HCT116 (cell line): ENCODE data around the gene RNF175. TPM values are rescaled to one million over a fixed set of nuclear protein-coding genes. Genes with fewer than 3 reads are reported as not detected.

Source experiments
- ATAC-seq: fragments of 200-7000 bp; cut with Tn5 transposase; 2 replicates; pipeline ENCODE4 v1.9.1; 2020; ENCODE audit warnings: mild to moderate bottlenecking, moderate library complexity
- BruUV-seq: library from RNA; stranded (reverse); fragments of 400-500 nt; replicated peaks from 2 replicates; lab custom pipeline; 2021; lab: Mats Ljungman, UMichigan
- CTCF ChIA-PET: fragments of 300-600 bp; sonication (Branson Sonifier 250); formaldehyde crosslinking; loops from one replicate; lab custom pipeline; 2021; ENCODE audit warnings: antibody characterized with exemption; lab: Charles Lee
- POLR2A ChIA-PET: fragments of 300-600, 350-600 bp; sonication (Branson Sonifier 250); formaldehyde crosslinking; loops from one replicate; lab custom pipeline; 2021; ENCODE audit warnings: antibody characterized with exemption; lab: Charles Lee
- RAD21 ChIA-PET, 2 experiments: fragments of 300-600 bp; sonication (Branson Sonifier 250); formaldehyde crosslinking; loops; one replicate each; lab custom pipeline; 2023; ENCODE audit warnings: low total read pairs in 2 of 2; ENCODE audit not compliant: uncharacterized antibody in 2 of 2, unreplicated experiment in 2 of 2, low non-redundant PET in 1 of 2; lab: Charles Lee
- DNase-seq: peaks from one replicate; pipeline ENCODE4 v3.0.0-alpha.2; 2010; ENCODE audit warnings: low read depth, low spot score
- H2AFZ ChIP-seq: fragments of 200-600 bp; shearing (Covaris generic), sonication (generic); 2 replicates; pipeline ENCODE4 v1.6.1; 2017; ENCODE audit warnings: low read depth, mixed run types, mixed read lengths, antibody characterized with exemption, low read length; ENCODE audit not compliant: poor library complexity, severe bottlenecking
- H3K27ac ChIP-seq: 2 replicates; pipeline ENCODE4 v1.5.1; 2012; ENCODE audit warnings: low read depth, low read length
- H3K27me3 ChIP-seq: fragments of 200-600 bp; sonication (generic); 2 replicates; pipeline ENCODE4 v1.6.1; 2016; ENCODE audit warnings: mixed run types, low read length, mixed read lengths; ENCODE audit not compliant: insufficient read depth
- H3K36me3 ChIP-seq, 2 experiments: fragments of 200-500 bp in 1 of 2; fragments of 200-600 bp in 1 of 2; sonication (Bioruptor generic) in 1 of 2; sonication (generic) in 1 of 2; 2 replicates each; pipeline versions ENCODE4 v1.5.1 to v1.6.1; 2014 to 2016; ENCODE audit warnings: low read length in 2 of 2, inconsistent platforms in 1 of 2, mixed read lengths in 1 of 2, mixed run types in 1 of 2; ENCODE audit not compliant: insufficient read depth in 2 of 2, control insufficient read depth in 1 of 2
- H3K4me1 ChIP-seq, 2 experiments: fragments of 200-600 bp in 1 of 2; sonication (generic) in 1 of 2; 2 replicates each; pipeline versions ENCODE4 v1.5.1 to v1.6.1; 2012 to 2017; ENCODE audit warnings: low read length in 2 of 2, inconsistent platforms in 1 of 2, mild to moderate bottlenecking in 1 of 2, mixed read lengths in 1 of 2, mixed run types in 1 of 2, moderate library complexity in 1 of 2; ENCODE audit not compliant: insufficient read depth in 2 of 2, control insufficient read depth in 1 of 2
- H3K4me2 ChIP-seq: fragments of 200-600 bp; sonication (generic); 2 replicates; pipeline ENCODE4 v1.6.1; 2017; ENCODE audit warnings: mixed run types, low read length, mixed read lengths
- H3K4me3 ChIP-seq, 2 experiments: fragments of 200-600 bp in 1 of 2; sonication (generic) in 1 of 2; replicated peaks in 1 of 2; 2 replicates each; pipeline ENCODE4 v1.5.1; 2011 to 2016; ENCODE audit warnings: low read length in 2 of 2, control low read depth in 1 of 2, low read depth in 1 of 2, mild to moderate bottlenecking in 1 of 2, mixed read lengths in 1 of 2, mixed run types in 1 of 2
- H3K79me2 ChIP-seq: fragments of 200-600 bp; sonication (generic); 2 replicates; pipeline ENCODE4 v1.6.1; 2017; ENCODE audit warnings: mild to moderate bottlenecking, mixed run types, low read length, moderate library complexity, mixed read lengths; ENCODE audit not compliant: insufficient read depth
- H3K9ac ChIP-seq: fragments of 200-600 bp; sonication (generic); 2 replicates; pipeline ENCODE4 v1.6.1; 2016; ENCODE audit warnings: low read length, mixed read lengths
- H3K9me2 ChIP-seq: fragments of 200-600 bp; sonication (generic), shearing (Covaris generic); 2 replicates; pipeline ENCODE4 v1.6.1; 2017; ENCODE audit warnings: mixed run types, mild to moderate bottlenecking, moderate library complexity; ENCODE audit not compliant: insufficient read depth
- H3K9me3 ChIP-seq, 2 experiments: fragments of 200-500 bp in 1 of 2; fragments of 200-600 bp in 1 of 2; sonication (Bioruptor generic) in 1 of 2; sonication (generic) in 1 of 2; 2 replicates each; pipeline ENCODE4 v1.6.1; 2014 to 2017; ENCODE audit warnings: low read length in 2 of 2, mixed read lengths in 2 of 2, inconsistent platforms in 1 of 2, low read depth in 1 of 2, mild to moderate bottlenecking in 1 of 2, mixed run types in 1 of 2, moderate library complexity in 1 of 2; ENCODE audit not compliant: control insufficient read depth in 1 of 2, insufficient read depth in 1 of 2
- H4K20me1 ChIP-seq: fragments of 200-600 bp; sonication (generic), shearing (Covaris generic); 2 replicates; pipeline ENCODE4 v1.6.1; 2017; ENCODE audit warnings: mixed run types, mild to moderate bottlenecking, moderate library complexity; ENCODE audit not compliant: insufficient read depth
- ATF3 ChIP-seq: IDR thresholded peaks from 2 replicates; pipeline ENCODE4 v1.6.1; 2012
- CBX3 ChIP-seq: IDR thresholded peaks from 2 replicates; pipeline ENCODE4 v1.6.1; 2012; ENCODE audit warnings: low read depth
- CTCF ChIP-seq, 3 experiments: fragments of 200-600 bp in 1 of 3; sonication (generic) in 1 of 3; IDR thresholded peaks in 2 of 3; conservative IDR thresholded peaks in 1 of 3; 2 replicates each; pipeline ENCODE4 v1.5.1; 2012 to 2017; ENCODE audit warnings: low read depth in 2 of 3, low read length in 2 of 3, antibody characterized with exemption in 1 of 3, borderline replicate concordance in 1 of 3, control low read depth in 1 of 3, mild to moderate bottlenecking in 1 of 3, mixed read lengths in 1 of 3, mixed run types in 1 of 3, moderate library complexity in 1 of 3; ENCODE audit not compliant: insufficient read depth in 1 of 3
- EZH2phosphoT487 ChIP-seq: fragments of 200-600 bp; IDR thresholded peaks from 2 replicates; pipeline ENCODE4 v1.6.1; 2018; ENCODE audit warnings: antibody characterized with exemption, borderline replicate concordance
- JUND ChIP-seq: IDR thresholded peaks from 2 replicates; pipeline ENCODE4 v1.6.1; 2012
- MAX ChIP-seq: IDR thresholded peaks from 2 replicates; pipeline ENCODE4 v1.6.1; 2012
- POLR2AphosphoS5 ChIP-seq: IDR thresholded peaks from 2 replicates; pipeline ENCODE4 v1.6.1; 2011; ENCODE audit warnings: mild to moderate bottlenecking, low read depth, low read length, moderate library complexity
- REST ChIP-seq: IDR thresholded peaks from 2 replicates; pipeline ENCODE4 v1.6.1; 2012; ENCODE audit warnings: low read depth
- SIN3A ChIP-seq: IDR thresholded peaks from 2 replicates; pipeline ENCODE4 v1.6.1; 2012; ENCODE audit warnings: low read depth
- SP1 ChIP-seq: IDR thresholded peaks from 2 replicates; pipeline ENCODE4 v1.6.1; 2012; ENCODE audit warnings: low read depth
- SRF ChIP-seq: IDR thresholded peaks from 2 replicates; pipeline ENCODE4 v1.6.1; 2012; ENCODE audit warnings: low read depth
- YY1 ChIP-seq: IDR thresholded peaks from 2 replicates; pipeline ENCODE4 v1.6.1; 2011; ENCODE audit warnings: low read length, low read depth, moderate library complexity, mild to moderate bottlenecking; ENCODE audit not compliant: insufficient replicate concordance; ENCODE audit errors: extremely low read depth
- ZFX ChIP-seq: fragments of 450-650 bp; IDR thresholded peaks from 2 replicates; pipeline ENCODE4 v1.6.1; 2017
- intact Hi-C: fragments of 100-400 bp; cut with micrococcal nuclease; formaldehyde crosslinking; loops from 2 replicates; pipeline ENCODE4 v1.10.0; 2022
- total RNA-seq: library from RNA; stranded (reverse); gene quantifications from one replicate; pipeline ENCODE4 v1.2.1, GENCODE V29; 2021; ENCODE audit not compliant: unreplicated experiment

The RNF175 gene
- total RNA-seq, 1 experiment from 2014 or later = not detected

- H3K9me2 ChIP-seq = no peaks in the 10 kb centered on the region; the same call in 1 of the 2 replicates
Observed at GRCh38 chr4:153735906-153736461, 23.8 kb downstream of the RNF175 start.

GRCh38 chr4:153733751-153734448 lies 25.9 kb downstream of the RNF175 start:
- Histone ChIP-seq H3K36me3 (no peaks in the 10 kb centered on the region), H4K20me1 (no peaks in the 10 kb centered on the region), H3K9me2 (no peaks in the 10 kb centered on the region; the same call in 1 of the 2 replicates), H3K4me3 (no peak overlapping the region), H3K4me1 (peaks cover 4 to 7% of the 10 kb centered on the region in 2 experiments; a peak in 2 of 4 replicates), H3K27ac (no peak overlapping the region), H2AFZ (no peak overlapping the region), H3K9ac (no peak overlapping the region), H3K9me3 (no peaks in the 10 kb centered on the region), H3K79me2 (no peaks in the 10 kb centered on the region), H3K27me3 (no peaks in the 10 kb centered on the region), H3K4me2 (no peak overlapping the region)
- DNase-seq (no peak), ATAC-seq (no peak)
- BruUV-seq = no TSS peak
- ChIA-PET CTCF (interaction anchor here (1.3 to 3.4 kb wide), 2 partner anchors 16 to 89 kb away, joined by 3 to 12 read pairs; no protein-coding TSS in a partner anchor), RAD21 (no interaction called here), POLR2A (no interaction called here)
- intact Hi-C loops = no loop called here
- TF ChIP-seq REST (no peak), SRF (no peak), CBX3 (no peak), JUND (no peak), MAX (no peak), YY1 (no peak), SP1 (no peak), CTCF (IDR thresholded peaks at IDR 0.05 in 2 of 3, conservative IDR thresholded peaks at IDR 0.05 in 1 of 3; ENCODE audit: borderline replicate concordance in 1 of 3, insufficient read depth in 1 of 3, low read depth in 2 of 3, low read length in 2 of 3) (no peak), EZH2phosphoT487 (no peak)

More at GRCh38 chr4:153735906-153736461, 23.8 kb downstream of the RNF175 start:
- ATAC-seq = no peak
- Histone ChIP-seq H3K27me3 (no peaks in the 10 kb centered on the region), H3K4me1 (peaks cover 4 to 7% of the 10 kb centered on the region in 2 experiments; a peak in 2 of 4 replicates)
- no TSS peak for BruUV-seq
- POLR2A ChIA-PET = no interaction called here
- TF ChIP-seq ZFX (no peak), POLR2AphosphoS5 (no peak), JUND (no peak), CBX3 (no peak), SIN3A (no peak), EZH2phosphoT487 (no peak), ATF3 (no peak)
- TF ChIP-seq, all 23 proteins: peak for 0
- ChIA-PET CTCF (no interaction called here), RAD21 (no interaction called here)
- Histone ChIP-seq H3K79me2 (no peaks in the 10 kb centered on the region), H3K4me2 (no peak overlapping the region), H3K9ac (no peak overlapping the region), H3K27ac (no peak overlapping the region), H3K4me3 (no peak overlapping the region), H3K36me3 (no peaks in the 10 kb centered on the region), H2AFZ (no peak overlapping the region), H3K9me3 (no peaks in the 10 kb centered on the region), H4K20me1 (no peaks in the 10 kb centered on the region)
- no peak for DNase-seq
- intact Hi-C loops = no loop called here
